Upper lobe of left lung (tissue), 4 donors: Measurements from ENCODE around the gene MUC13.

Experiments used
- CTCF ChIP-seq, 6 experiments: fragments of 450-650 bp in 4 of 6; fragments of 200-600 bp in 2 of 6; sonication (generic) in 2 of 6; IDR thresholded peaks; one replicate each; pipeline ENCODE4 v1.5.1; 2016 to 2019; ENCODE audit warnings: antibody characterized with exemption in 6 of 6
- EP300 ChIP-seq, 4 donors: sonication (generic); formaldehyde crosslinking; IDR thresholded peaks; one replicate each; pipeline ENCODE4 v1.5.1; 2017; ENCODE audit warnings: antibody characterized with exemption in 4 of 4, control low read depth in 2 of 4
- POLR2A ChIP-seq, 4 donors: fragments of 450-650 bp; IDR thresholded peaks; one replicate each; pipeline ENCODE4 v1.5.1; 2016 to 2017; ENCODE audit warnings: antibody characterized with exemption in 4 of 4, mild to moderate bottlenecking in 2 of 4
- POLR2AphosphoS5 ChIP-seq, 2 donors: sonication (generic); formaldehyde crosslinking; IDR thresholded peaks; one replicate each; pipeline ENCODE4 v1.5.1; 2017; ENCODE audit warnings: antibody characterized with exemption in 2 of 2

- TF ChIP-seq EP300 (IDR thresholded peaks at IDR 0.05) = no peak
- no peak for TF ChIP-seq CTCF (IDR thresholded peaks at IDR 0.05)
- no peak for TF ChIP-seq POLR2A (IDR thresholded peaks at IDR 0.05)
- TF ChIP-seq POLR2AphosphoS5 (IDR thresholded peaks at IDR 0.05) = no peak
Observed at GRCh38 chr3:124939661-124940060, 5.1 kb upstream of the MUC13 start.
